ENCODE data around the gene U2SURP. TPM values are rescaled to one million over a fixed set of nuclear protein-coding genes. Genes with fewer than 3 reads are reported as not detected.

U2SURP gene
- total RNA-seq, 4 donors from 2014 or later: 43.2 to 63.7 (median 43.9) TPM

- no peak for TF ChIP-seq POLR2A (IDR thresholded peaks at IDR 0.05)
- TF ChIP-seq, protein P1, sequence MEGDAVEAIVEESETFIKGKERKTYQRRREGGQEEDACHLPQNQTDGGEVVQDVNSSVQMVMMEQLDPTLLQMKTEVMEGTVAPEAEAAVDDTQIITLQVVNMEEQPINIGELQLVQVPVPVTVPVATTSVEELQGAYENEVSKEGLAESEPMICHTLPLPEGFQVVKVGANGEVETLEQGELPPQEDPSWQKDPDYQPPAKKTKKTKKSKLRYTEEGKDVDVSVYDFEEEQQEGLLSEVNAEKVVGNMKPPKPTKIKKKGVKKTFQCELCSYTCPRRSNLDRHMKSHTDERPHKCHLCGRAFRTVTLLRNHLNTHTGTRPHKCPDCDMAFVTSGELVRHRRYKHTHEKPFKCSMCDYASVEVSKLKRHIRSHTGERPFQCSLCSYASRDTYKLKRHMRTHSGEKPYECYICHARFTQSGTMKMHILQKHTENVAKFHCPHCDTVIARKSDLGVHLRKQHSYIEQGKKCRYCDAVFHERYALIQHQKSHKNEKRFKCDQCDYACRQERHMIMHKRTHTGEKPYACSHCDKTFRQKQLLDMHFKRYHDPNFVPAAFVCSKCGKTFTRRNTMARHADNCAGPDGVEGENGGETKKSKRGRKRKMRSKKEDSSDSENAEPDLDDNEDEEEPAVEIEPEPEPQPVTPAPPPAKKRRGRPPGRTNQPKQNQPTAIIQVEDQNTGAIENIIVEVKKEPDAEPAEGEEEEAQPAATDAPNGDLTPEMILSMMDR (IDR thresholded peaks at IDR 0.05 in 4 of 5, conservative IDR thresholded peaks at IDR 0.05 in 1 of 5): no peak
- no peaks in the 10 kb centered on the region for H3K9me3 ChIP-seq
- ATAC-seq (no peak), DNase-seq (no peak)
- H3K4me3 ChIP-seq: no peak overlapping the region
- H3K27ac ChIP-seq: no peak overlapping the region
- in situ Hi-C loops (cut with MboI; ENCODE audit: low sequenced_read_pairs in 4 of 4) (no loop called here), intact Hi-C loops (cut with DNase I; ENCODE audit: low total_unique reads) (no loop called here)
- H3K36me3 ChIP-seq: peaks cover 0 to 52% of the 10 kb centered on the region in 2 donors
- peaks cover 0 to 8% of the 10 kb centered on the region in 2 donors for H3K4me1 ChIP-seq
- H3K27me3 ChIP-seq: no peaks in the 10 kb centered on the region
Observed at GRCh38 chr3:143035466-143036211, 34.3 kb downstream of the U2SURP start.

- Histone ChIP-seq H3K9me3 (no peaks in the 10 kb centered on the region), H3K4me1 (peaks cover 0 to 4% of the 10 kb centered on the region in 2 donors), H3K27me3 (no peaks in the 10 kb centered on the region), H3K27ac (no peak overlapping the region), H3K4me3 (no peak overlapping the region), H3K36me3 (peaks cover 0 to 45% of the 10 kb centered on the region in 2 donors)
- in situ Hi-C loops (cut with MboI; ENCODE audit: low sequenced_read_pairs in 4 of 4): no loop called here
- DNase-seq (no peak), ATAC-seq (no peak)
- TF ChIP-seq POLR2A (IDR thresholded peaks at IDR 0.05): no peak
- TF ChIP-seq, protein P1 (IDR thresholded peaks at IDR 0.05 in 4 of 5, conservative IDR thresholded peaks at IDR 0.05 in 1 of 5): no peak
- intact Hi-C loops (cut with DNase I; ENCODE audit: low total_unique reads): no loop called here
Observed at GRCh38 chr3:143036557-143036956, 35.2 kb downstream of the U2SURP start.

- H3K4me3 ChIP-seq: no peak overlapping the region
- in situ Hi-C loops (cut with MboI; ENCODE audit: low sequenced_read_pairs in 4 of 4) (no loop called here), intact Hi-C loops (cut with DNase I; ENCODE audit: low total_unique reads) (no loop called here)
- DNase-seq (no peak), ATAC-seq (no peak)
- H3K27me3 ChIP-seq: no peaks in the 10 kb centered on the region
- TF ChIP-seq, protein P1 (IDR thresholded peaks at IDR 0.05 in 4 of 5, conservative IDR thresholded peaks at IDR 0.05 in 1 of 5): no peak
- H3K36me3 ChIP-seq: peaks cover 0 to 48% of the 10 kb centered on the region in 2 donors
- H3K27ac ChIP-seq: no peak overlapping the region
- no peaks in the 10 kb centered on the region for H3K9me3 ChIP-seq
- no peaks in the 10 kb centered on the region for H3K4me1 ChIP-seq
Observed at GRCh38 chr3:143037867-143038266, 36.5 kb downstream of the U2SURP start.

- Histone ChIP-seq H3K4me3 (no peak overlapping the region), H3K27me3 (no peaks in the 10 kb centered on the region), H3K36me3 (peaks cover 0 to 52% of the 10 kb centered on the region in 2 donors), H3K4me1 (no peaks in the 10 kb centered on the region), H3K9me3 (no peaks in the 10 kb centered on the region), H3K27ac (no peak overlapping the region)
- intact Hi-C loops (cut with DNase I; ENCODE audit: low total_unique reads): no loop called here
- ATAC-seq (no peak), DNase-seq (no peak)
- in situ Hi-C loops (cut with MboI; ENCODE audit: low sequenced_read_pairs in 4 of 4): no loop called here
- TF ChIP-seq, protein P1 (IDR thresholded peaks at IDR 0.05 in 4 of 5, conservative IDR thresholded peaks at IDR 0.05 in 1 of 5): peak in 1 of 5 experiments; percentile 8
- no peak for TF ChIP-seq POLR2A (IDR thresholded peaks at IDR 0.05)
Observed at GRCh38 chr3:143040261-143040879, 39.0 kb downstream of the U2SURP start.
